HEK293T (cell line): ENCODE data around the gene RAP1GDS1.

ENCODE experiments used
- ARNT ChIP-seq: fragments of 450-650 bp; IDR thresholded peaks from 2 replicates; pipeline ENCODE4 v1.6.1; 2017; ENCODE audit warnings: mild to moderate bottlenecking
- BHLHE40 ChIP-seq: fragments of 450-650 bp; IDR thresholded peaks from 2 replicates; pipeline ENCODE4 v1.6.1; 2016; ENCODE audit warnings: mild to moderate bottlenecking, moderate library complexity, borderline replicate concordance
- ELF4 ChIP-seq: fragments of 450-650 bp; IDR thresholded peaks from 2 replicates; pipeline ENCODE4 v1.6.1; 2017; ENCODE audit warnings: antibody characterized with exemption
- FOXA1 ChIP-seq: fragments of 450-650 bp; IDR thresholded peaks from 2 replicates; pipeline ENCODE4 v1.6.1; 2016; ENCODE audit warnings: mild to moderate bottlenecking
- FOXK2 ChIP-seq: fragments of 450-650 bp; IDR thresholded peaks from 2 replicates; pipeline ENCODE4 v1.6.1; 2016; ENCODE audit warnings: mild to moderate bottlenecking
- FOXM1 ChIP-seq: fragments of 450-650 bp; IDR thresholded peaks from 2 replicates; pipeline ENCODE4 v1.6.1; 2017; ENCODE audit warnings: mild to moderate bottlenecking, borderline replicate concordance
- L3MBTL2 ChIP-seq: fragments of 450-650 bp; conservative IDR thresholded peaks from 2 replicates; pipeline ENCODE4 v1.6.1; 2016; ENCODE audit warnings: mild to moderate bottlenecking
- NFRKB ChIP-seq: fragments of 450-650 bp; IDR thresholded peaks from 2 replicates; pipeline ENCODE4 v1.6.1; 2016; ENCODE audit warnings: mild to moderate bottlenecking, moderate library complexity
- SP1 ChIP-seq: fragments of 450-650 bp; IDR thresholded peaks from 2 replicates; pipeline ENCODE4 v1.6.1; 2017
- SUZ12 ChIP-seq: fragments of 450-650 bp; IDR thresholded peaks from 2 replicates; pipeline ENCODE4 v1.6.1; 2016; ENCODE audit warnings: mild to moderate bottlenecking
- TARDBP ChIP-seq: fragments of 450-650 bp; IDR thresholded peaks from 2 replicates; pipeline ENCODE4 v1.6.1; 2016
- ZNF384 ChIP-seq: fragments of 450-650 bp; IDR thresholded peaks from 2 replicates; pipeline ENCODE4 v1.6.1; 2016

DNA sequence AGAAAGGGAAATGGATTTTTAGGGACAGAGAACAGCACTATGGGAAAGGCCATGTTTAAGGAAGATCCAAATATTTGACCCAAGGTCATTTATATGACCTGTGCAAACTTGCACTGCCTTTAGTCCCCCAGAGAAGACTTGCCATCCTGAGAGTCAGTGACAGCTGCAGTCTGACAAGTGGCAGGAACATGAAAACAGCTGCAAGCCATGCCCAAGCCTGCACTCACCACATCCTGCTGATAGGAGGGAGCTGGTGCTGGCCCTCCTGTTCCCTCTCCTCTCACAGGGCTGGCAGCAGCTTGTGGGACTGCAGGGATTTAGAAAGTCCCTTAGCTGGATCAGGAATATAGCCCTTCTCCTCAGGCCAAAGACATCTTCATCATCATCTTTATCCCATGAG, 187.7 kb downstream of the RAP1GDS1 start:
- TF ChIP-seq ZNF384 (no peak), BHLHE40 (no peak), TARDBP (no peak), L3MBTL2 (no peak), FOXA1 (no peak), ARNT (no peak), SP1 (no peak), NFRKB (no peak), SUZ12 (no peak), ELF4 (no peak), FOXK2 (no peak), FOXM1 (no peak)
